ENCODE measurements around the gene PHC2.

The PHC2 gene

GRCh38 chr1:33348676-33349080 lies 82.2 kb downstream of the PHC2 start:
- TF ChIP-seq CREB1 (IDR thresholded peaks at IDR 0.05; ENCODE audit: low read depth) (no peak), TEAD4 (IDR thresholded peaks at IDR 0.05) (no peak), RAD21 (IDR thresholded peaks at IDR 0.05; ENCODE audit: low read depth) (no peak), EGR1 (IDR thresholded peaks at IDR 0.05) (no peak), CEBPB (IDR thresholded peaks at IDR 0.05) (no peak), TAF1 (IDR thresholded peaks at IDR 0.05; ENCODE audit: low read depth) (no peak), MAX (IDR thresholded peaks at IDR 0.05) (no peak), ZBTB7A (IDR thresholded peaks at IDR 0.05; ENCODE audit: low read depth) (no peak), EP300 (IDR thresholded peaks at IDR 0.05; ENCODE audit: borderline replicate concordance) (no peak), NFIC (IDR thresholded peaks at IDR 0.05) (no peak), REST (IDR thresholded peaks at IDR 0.05; ENCODE audit: low read depth) (no peak), YY1 (IDR thresholded peaks at IDR 0.05; ENCODE audit: low read depth) (no peak)

GRCh38 chr1:33348194-33348593 lies 82.7 kb downstream of the PHC2 start:
- no peak for TF ChIP-seq USF1 (IDR thresholded peaks at IDR 0.05)
- TF ChIP-seq RAD21 (IDR thresholded peaks at IDR 0.05; ENCODE audit: low read depth) = no peak
- TF ChIP-seq NFIC (IDR thresholded peaks at IDR 0.05) = no peak
- TF ChIP-seq CREB1 (IDR thresholded peaks at IDR 0.05; ENCODE audit: low read depth) = no peak
- no peak for TF ChIP-seq CEBPB (IDR thresholded peaks at IDR 0.05)
- TF ChIP-seq FOXM1 (IDR thresholded peaks at IDR 0.05; ENCODE audit: borderline replicate concordance, low read depth) = no peak
- no peak for TF ChIP-seq EGR1 (IDR thresholded peaks at IDR 0.05)
- no peak for TF ChIP-seq TEAD4 (IDR thresholded peaks at IDR 0.05)

GRCh38 chr1:33347650-33347992 lies 83.3 kb downstream of the PHC2 start:
- TF ChIP-seq TCF12 (IDR thresholded peaks at IDR 0.05; ENCODE audit: low read depth) (no peak), FOXM1 (IDR thresholded peaks at IDR 0.05; ENCODE audit: borderline replicate concordance, low read depth) (no peak), TAF1 (IDR thresholded peaks at IDR 0.05; ENCODE audit: low read depth) (no peak), EP300 (IDR thresholded peaks at IDR 0.05; ENCODE audit: borderline replicate concordance) (no peak), NFIC (IDR thresholded peaks at IDR 0.05) (no peak), YY1 (IDR thresholded peaks at IDR 0.05; ENCODE audit: low read depth) (no peak), CEBPB (IDR thresholded peaks at IDR 0.05) (no peak), MAX (IDR thresholded peaks at IDR 0.05) (no peak), RAD21 (IDR thresholded peaks at IDR 0.05; ENCODE audit: low read depth) (no peak), REST (IDR thresholded peaks at IDR 0.05; ENCODE audit: low read depth) (no peak), TEAD4 (IDR thresholded peaks at IDR 0.05) (no peak)

GRCh38 chr1:33346927-33347649 lies 83.8 kb downstream of the PHC2 start:
- TF ChIP-seq EGR1 (IDR thresholded peaks at IDR 0.05) (no peak), MAX (IDR thresholded peaks at IDR 0.05) (no peak), CEBPB (IDR thresholded peaks at IDR 0.05) (no peak), NFIC (IDR thresholded peaks at IDR 0.05) (no peak), CREB1 (IDR thresholded peaks at IDR 0.05; ENCODE audit: low read depth) (no peak), EP300 (IDR thresholded peaks at IDR 0.05; ENCODE audit: borderline replicate concordance) (no peak), FOXM1 (IDR thresholded peaks at IDR 0.05; ENCODE audit: borderline replicate concordance, low read depth) (no peak), YY1 (IDR thresholded peaks at IDR 0.05; ENCODE audit: low read depth) (no peak), ZBTB7A (IDR thresholded peaks at IDR 0.05; ENCODE audit: low read depth) (no peak), REST (IDR thresholded peaks at IDR 0.05; ENCODE audit: low read depth) (no peak), TCF12 (IDR thresholded peaks at IDR 0.05; ENCODE audit: low read depth) (no peak), USF1 (IDR thresholded peaks at IDR 0.05) (no peak), TAF1 (IDR thresholded peaks at IDR 0.05; ENCODE audit: low read depth) (no peak)
